Hematopoietic multipotent progenitor cell treated with erythropoietin and hydrocortisone succinate and interleukin-3 and kit ligand, for 6 days (in vitro differentiated cells): Measurements from ENCODE around the gene GABRB2.

Experiments
- DNase-seq: peaks from one replicate; pipeline ENCODE4 v3.0.0-alpha.2; 2015

Gene GABRB2

DNA sequence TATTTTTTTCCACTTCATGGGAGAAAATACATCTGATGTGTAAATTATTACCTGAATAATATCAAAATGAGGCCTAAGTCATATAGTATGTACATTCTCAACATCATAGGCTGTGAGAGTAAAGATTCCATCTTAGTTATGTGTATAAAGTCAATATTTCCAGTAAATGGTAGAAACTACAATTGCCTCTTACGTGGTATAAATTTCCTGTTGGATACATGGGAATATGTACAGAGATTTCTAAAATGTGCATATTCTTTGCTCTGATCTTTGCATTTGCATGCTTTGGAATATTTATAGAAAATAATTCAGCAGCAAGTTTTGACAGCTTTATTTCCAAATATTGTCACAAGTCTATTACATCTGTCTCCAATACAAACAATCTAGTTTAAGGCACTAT is 78.8 kb downstream of the GABRB2 start:
- no peak for DNase-seq

GRCh38 chr5:161460741-161461140 is 85.8 kb downstream of the GABRB2 start:
- DNase-seq = no peak

GRCh38 chr5:161446655-161447054 is 99.9 kb downstream of the GABRB2 start:
- DNase-seq = no peak

DNA sequence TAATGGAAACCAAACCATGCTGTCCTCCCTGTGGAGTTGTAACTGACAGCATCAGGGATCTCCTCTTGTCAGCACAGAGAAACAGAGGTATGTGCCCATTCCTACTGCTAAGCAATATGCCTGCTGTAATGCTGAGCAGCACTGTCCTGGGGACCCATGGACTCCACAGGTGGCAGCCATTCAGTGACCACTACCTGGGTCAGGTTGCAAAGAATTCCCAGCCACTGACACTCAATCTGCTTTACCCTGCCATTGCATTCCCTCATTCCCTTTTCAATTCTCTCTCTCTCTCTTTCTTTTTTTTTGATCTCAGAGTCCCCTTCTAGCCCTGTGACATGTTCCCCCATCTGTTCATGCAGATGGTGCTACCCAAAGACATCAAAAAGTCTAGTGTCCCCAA is 104.1 kb downstream of the GABRB2 start:
- DNase-seq = no peak

- no peak for DNase-seq
Measured at GRCh38 chr5:161432798-161433197, 113.7 kb downstream of the GABRB2 start.

- DNase-seq = no peak
Measured at GRCh38 chr5:161431963-161432362, 114.6 kb downstream of the GABRB2 start.

DNA sequence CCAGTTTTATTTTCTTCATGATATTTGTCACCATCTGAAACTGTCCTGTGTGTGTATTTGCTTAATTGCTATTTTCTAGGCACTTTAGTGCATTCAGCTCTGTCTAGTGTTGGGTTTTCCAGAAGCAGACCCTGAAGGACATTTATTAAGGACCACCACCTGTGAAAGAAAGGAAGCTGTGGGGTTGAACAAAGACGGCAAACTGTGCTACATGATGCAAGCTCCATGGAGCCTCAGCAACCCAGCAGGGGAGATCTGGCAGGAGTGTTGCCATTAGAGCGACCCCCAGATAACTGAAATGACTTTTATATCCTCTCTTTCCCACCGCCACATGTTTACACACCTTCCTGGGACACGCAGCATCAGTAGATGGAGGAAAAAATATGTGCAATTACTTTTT is 125.5 kb downstream of the GABRB2 start:
- DNase-seq = no peak

GRCh38 chr5:161420521-161420920 is 126.0 kb downstream of the GABRB2 start:
- DNase-seq = no peak

- no peak for DNase-seq
Measured at GRCh38 chr5:161414896-161415295, 131.6 kb downstream of the GABRB2 start.

DNA sequence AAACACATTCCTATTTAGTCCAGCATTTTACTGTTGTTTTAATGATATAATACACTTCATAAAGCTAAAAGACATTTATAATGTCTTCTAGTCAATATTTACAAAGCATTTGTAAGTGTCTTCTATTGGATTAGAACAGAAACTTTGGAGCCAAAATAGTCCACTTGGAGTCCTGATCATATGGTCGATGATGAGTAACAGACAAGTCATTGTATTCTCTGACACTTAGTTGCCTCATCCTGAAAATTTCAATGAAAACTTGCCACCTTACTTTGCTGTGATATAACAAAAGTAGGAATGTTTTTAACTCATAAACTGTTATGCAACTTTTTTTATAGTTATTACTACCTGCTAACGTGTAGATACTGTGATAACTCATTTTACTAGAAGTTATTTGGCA is 132.5 kb downstream of the GABRB2 start:
- no peak for DNase-seq

DNA sequence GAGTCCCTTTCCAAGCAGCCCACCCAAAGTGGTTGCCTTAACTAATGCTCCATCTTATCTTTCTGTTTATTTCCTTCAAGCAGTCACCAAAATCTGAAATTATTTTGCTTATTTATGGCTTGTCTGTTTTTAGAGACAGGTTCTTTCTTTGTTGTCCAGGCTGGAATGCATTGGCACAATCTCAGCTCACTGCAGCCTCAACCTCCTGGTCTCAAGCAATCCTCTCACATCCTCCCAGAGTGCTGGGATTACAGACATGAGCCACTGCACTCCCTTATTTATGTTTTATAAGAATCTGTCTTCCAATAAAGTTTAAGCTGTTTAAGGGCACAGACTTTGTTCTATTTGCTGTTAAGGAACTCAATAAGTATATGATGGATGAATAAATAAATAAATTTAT is 133.7 kb downstream of the GABRB2 start:
- DNase-seq = no peak

DNA sequence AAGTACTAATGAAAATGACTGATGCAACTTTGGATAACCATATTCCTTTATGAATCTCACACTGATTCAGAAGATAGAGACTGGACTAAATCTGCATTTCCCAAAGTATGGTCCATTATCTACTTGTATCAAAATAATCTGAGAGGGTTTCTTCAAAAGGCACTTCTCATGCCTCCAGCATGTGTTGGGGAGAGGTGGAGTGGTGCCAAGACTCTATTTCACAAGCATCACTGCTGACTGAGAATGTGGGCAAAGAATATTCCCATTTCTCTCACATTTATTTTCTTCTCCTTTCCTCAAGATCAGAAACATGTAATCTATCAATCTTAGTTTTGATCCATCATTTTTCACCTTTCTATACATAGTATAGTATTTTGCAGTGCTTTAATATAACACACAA is 135.4 kb downstream of the GABRB2 start:
- no peak for DNase-seq

DNA sequence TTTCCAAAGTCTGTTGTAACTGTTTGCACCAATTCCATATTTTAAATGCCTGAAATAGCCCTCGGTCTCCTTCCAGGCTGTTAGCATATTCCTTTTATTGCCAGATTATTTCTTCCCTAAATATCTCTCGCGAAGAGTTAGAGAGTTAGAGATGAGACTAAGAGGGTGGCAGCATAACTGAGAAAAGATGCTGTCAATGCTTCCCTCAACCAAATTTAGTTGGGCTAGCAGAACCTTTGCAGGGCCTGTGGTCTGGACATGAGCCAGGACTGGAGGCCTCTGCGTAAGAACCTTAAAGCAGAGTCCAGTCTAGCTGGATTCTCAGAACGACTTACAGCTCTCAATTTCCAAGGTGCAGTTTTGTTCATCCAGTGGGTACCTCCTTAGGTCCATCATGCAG is 135.9 kb downstream of the GABRB2 start:
- no peak for DNase-seq

- DNase-seq = no peak
Measured at GRCh38 chr5:161409471-161409870, 137.1 kb downstream of the GABRB2 start.

GRCh38 chr5:161406880-161407279 is 139.6 kb downstream of the GABRB2 start:
- DNase-seq = no peak

- DNase-seq = no peak
Measured at GRCh38 chr5:161403996-161404395, 142.5 kb downstream of the GABRB2 start.

DNA sequence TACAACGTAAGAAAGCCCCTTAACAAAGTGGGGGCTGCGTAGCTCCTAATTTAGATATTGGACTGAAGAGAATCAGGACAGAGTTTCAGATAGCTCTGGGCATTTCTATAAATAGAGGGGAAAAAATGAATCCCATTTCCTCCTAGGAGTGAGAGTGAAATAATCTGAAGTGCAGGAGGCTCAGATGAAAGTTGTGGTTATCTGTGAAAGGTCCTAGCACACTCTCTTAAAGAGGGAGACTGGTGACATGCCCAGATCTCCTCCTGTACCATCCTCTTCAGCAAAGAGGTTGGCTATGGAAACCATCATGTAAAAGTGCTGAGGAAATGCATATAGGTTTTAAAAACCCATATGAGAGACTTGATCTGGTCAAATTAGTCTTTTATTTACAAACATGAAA is 143.4 kb downstream of the GABRB2 start:
- no peak for DNase-seq

- no peak for DNase-seq
Measured at GRCh38 chr5:161400583-161400982, 145.9 kb downstream of the GABRB2 start.

GRCh38 chr5:161399996-161400562 is 146.4 kb downstream of the GABRB2 start:
- no peak for DNase-seq

DNA sequence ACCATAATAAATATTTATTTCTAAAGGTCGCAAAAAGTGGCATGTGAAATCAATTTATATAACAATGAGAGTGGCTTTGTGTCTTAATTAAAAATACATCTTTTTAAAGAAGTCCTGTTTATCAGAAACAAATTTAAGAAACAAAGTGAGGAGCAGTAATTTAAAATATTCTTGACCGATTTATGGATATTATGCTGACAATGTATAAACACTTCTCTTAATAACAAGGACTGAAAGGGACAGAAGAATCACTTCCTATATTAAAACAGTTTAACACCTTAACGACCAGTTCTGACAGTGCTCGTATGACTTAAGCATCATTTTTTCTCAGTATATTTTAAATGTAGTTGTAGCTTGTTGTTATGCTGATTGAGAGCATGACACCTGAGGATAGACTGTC is 149.1 kb downstream of the GABRB2 start:
- no peak for DNase-seq

DNA sequence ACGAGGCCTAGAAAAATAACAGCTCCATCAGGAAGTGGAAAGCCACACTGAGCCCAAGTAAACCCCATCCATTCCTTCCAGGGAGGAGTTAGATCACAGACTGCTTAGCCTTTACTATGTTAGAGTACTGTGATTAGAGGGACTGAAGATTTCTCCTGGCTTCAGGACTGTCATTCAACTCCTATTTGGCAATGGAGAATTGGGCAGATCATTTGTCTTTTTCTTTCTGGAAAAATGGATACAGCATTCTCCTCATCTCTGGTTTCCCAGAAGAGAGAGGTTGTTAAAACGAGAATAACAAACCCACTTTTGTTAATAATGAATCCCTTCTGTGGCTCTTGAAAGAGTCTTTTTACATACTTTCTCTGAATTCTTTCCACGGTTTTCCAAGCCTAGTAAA is 150.4 kb downstream of the GABRB2 start:
- no peak for DNase-seq

GRCh38 chr5:161391724-161392123 is 154.8 kb downstream of the GABRB2 start:
- DNase-seq = no peak

DNA sequence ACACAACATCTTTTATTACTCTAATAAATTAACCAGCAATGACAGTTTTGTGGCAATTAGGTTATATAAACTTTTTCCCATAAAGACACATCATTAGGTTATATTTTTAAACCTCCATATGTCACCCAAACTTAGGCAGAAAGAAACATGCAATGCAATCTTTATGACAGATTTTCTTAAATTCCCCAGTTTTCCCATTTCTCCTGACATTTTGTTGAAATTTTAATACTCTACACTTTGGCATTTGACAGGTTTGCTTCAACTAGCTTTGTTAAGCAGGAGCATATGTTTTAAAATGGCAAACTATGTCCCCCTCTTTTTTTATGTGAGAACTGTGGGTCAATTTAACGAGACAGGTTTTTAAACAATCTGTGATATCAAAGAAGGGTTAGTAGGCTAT is 155.5 kb downstream of the GABRB2 start:
- DNase-seq = no peak

- no peak for DNase-seq
Measured at GRCh38 chr5:161387121-161387520, 159.4 kb downstream of the GABRB2 start.

DNA sequence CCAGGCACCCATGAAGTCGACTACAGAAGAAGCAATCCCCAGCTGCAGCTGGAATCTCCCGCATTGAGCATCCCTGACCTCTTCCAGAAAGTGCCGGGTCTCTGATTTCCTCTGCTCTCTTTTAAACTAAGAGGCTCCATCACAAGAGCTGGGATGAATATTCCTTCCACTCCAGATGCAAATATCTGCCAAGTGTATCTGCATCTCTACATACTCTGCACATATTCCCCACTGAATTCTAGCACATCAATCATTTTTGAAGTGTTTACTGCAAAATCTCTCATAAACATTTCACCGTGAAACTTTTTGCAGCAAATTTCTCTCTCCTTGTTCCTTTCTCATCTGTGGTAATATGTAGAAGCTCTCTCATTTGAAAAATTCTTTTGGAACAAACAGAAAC is 161.5 kb downstream of the GABRB2 start:
- DNase-seq = no peak

- DNase-seq = no peak
Measured at GRCh38 chr5:161382685-161383084, 163.8 kb downstream of the GABRB2 start.
